ENCODE data around the gene TMEM121B. TPM values are rescaled to one million over a fixed set of nuclear protein-coding genes. Genes with fewer than 3 reads are reported as not detected.

Gene TMEM121B
- total RNA-seq, 1 experiment from 2014 or later = 8.1 TPM

DNA sequence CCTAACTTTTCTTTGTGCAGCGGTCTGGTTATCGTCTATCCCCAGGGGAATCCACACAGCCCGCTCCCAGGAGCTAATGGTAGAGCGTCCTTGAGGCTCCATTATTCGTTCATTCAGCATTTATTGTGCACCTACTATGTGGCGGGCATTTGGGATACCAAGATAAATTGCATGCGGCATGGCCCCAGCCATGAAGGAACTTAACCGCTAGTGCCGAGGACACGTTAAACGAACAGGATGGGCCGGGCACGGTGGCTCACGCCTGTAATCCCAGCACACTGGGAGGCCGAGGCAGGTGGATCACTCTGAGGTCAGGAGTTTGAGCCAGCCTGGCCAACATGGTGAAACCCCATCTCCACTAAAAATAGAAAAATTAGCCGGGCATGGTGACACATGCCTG lies 11.2 kb downstream of the TMEM121B start:
- no peak overlapping the region for H4K8ac ChIP-seq (replicated peaks; ENCODE audit: insufficient read length, low read depth, low read length)
- no peaks in the 10 kb centered on the region for H3K9me3 ChIP-seq (ENCODE audit: control insufficient read depth, low read depth, low read length)
- Mint-ChIP-seq H3K4me3 (no peak overlapping the region), H3K9me3 (no peaks in the 10 kb centered on the region; a peak in 1 of 5 replicates), H3K36me3 (ENCODE audit: insufficient read depth in 1 of 3, low read depth in 3 of 3) (peaks cover 2 to 9% (median 3%) of the 10 kb centered on the region in 3 experiments; a peak in 4 of 7 replicates), H3K4me1 (peaks cover 0 to 8% of the 10 kb centered on the region in 2 experiments; a peak in 3 of 4 replicates), H3K27ac (peak overlapping the region in 1 of 3 experiments; percentile 80; a peak in 1 of 7 replicates), H3K27me3 (ENCODE audit: low read depth) (no peaks in the 10 kb centered on the region)
- H2BK15ac ChIP-seq (ENCODE audit: low read depth, low read length) = no peak overlapping the region
- no CpG with 5 or more reads among the region's 16 CpGs for WGBS (ENCODE audit: extremely low coverage, insufficient read length, low lambda C conversion rate)
- no peak overlapping the region for H3K9ac ChIP-seq (ENCODE audit: extremely low read depth, insufficient read length, low read length)
- H2BK120ac ChIP-seq (ENCODE audit: low read depth, low read length, poor library complexity, severe bottlenecking) = no peak overlapping the region
- no peaks in the 10 kb centered on the region for H3K23me2 ChIP-seq (ENCODE audit: insufficient read length, low read depth, low read length, poor library complexity, severe bottlenecking)
- no peak overlapping the region for H2BK20ac ChIP-seq (ENCODE audit: low read depth, low read length, poor library complexity, severe bottlenecking)
- H3K79me1 ChIP-seq (ENCODE audit: insufficient read depth, low read depth, low read length, poor library complexity, severe bottlenecking) = no peaks in the 10 kb centered on the region
- no peak overlapping the region for H2BK5ac ChIP-seq (ENCODE audit: insufficient read length, low read length)
- no peaks in the 10 kb centered on the region for H3K79me2 ChIP-seq (ENCODE audit: insufficient read depth, low read length)
- no peak overlapping the region for H4K91ac ChIP-seq (ENCODE audit: insufficient read length, low read depth, low read length)
- no peak overlapping the region for H4K5ac ChIP-seq (ENCODE audit: insufficient read length, low read depth, low read length)
- no peak overlapping the region for H3K56ac ChIP-seq (ENCODE audit: insufficient read length, low read depth, low read length)
- no peak overlapping the region for H3K27ac ChIP-seq (ENCODE audit: insufficient read length, low read depth, low read length)
- H3K23ac ChIP-seq (ENCODE audit: insufficient read length, low read depth, low read length) = no peak overlapping the region
- no peak overlapping the region for H3K18ac ChIP-seq (ENCODE audit: insufficient read length, low read depth, low read length)
- no peaks in the 10 kb centered on the region for H3K27me3 ChIP-seq (ENCODE audit: insufficient read depth, low read length)
- TF ChIP-seq, protein P1, sequence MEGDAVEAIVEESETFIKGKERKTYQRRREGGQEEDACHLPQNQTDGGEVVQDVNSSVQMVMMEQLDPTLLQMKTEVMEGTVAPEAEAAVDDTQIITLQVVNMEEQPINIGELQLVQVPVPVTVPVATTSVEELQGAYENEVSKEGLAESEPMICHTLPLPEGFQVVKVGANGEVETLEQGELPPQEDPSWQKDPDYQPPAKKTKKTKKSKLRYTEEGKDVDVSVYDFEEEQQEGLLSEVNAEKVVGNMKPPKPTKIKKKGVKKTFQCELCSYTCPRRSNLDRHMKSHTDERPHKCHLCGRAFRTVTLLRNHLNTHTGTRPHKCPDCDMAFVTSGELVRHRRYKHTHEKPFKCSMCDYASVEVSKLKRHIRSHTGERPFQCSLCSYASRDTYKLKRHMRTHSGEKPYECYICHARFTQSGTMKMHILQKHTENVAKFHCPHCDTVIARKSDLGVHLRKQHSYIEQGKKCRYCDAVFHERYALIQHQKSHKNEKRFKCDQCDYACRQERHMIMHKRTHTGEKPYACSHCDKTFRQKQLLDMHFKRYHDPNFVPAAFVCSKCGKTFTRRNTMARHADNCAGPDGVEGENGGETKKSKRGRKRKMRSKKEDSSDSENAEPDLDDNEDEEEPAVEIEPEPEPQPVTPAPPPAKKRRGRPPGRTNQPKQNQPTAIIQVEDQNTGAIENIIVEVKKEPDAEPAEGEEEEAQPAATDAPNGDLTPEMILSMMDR (conservative IDR thresholded peaks at IDR 0.05) = no peak
- H3K14ac ChIP-seq (ENCODE audit: insufficient read depth, low read length) = no peak overlapping the region
- H3K4me2 ChIP-seq (ENCODE audit: insufficient read depth, insufficient read length, low read length) = no peak overlapping the region
- H2AK5ac ChIP-seq (ENCODE audit: insufficient read length, low read length) = no peak overlapping the region
- no peak for DNase-seq
- no peak overlapping the region for H2BK12ac ChIP-seq (ENCODE audit: insufficient read length, low read depth, low read length)
- no peak overlapping the region for H3K4ac ChIP-seq (ENCODE audit: low read depth, low read length)
- no peaks in the 10 kb centered on the region for H4K20me1 ChIP-seq (ENCODE audit: control insufficient read depth, insufficient read depth, insufficient read length)
- no peak overlapping the region for H3T11ph ChIP-seq (ENCODE audit: low read length)
- H2AFZ ChIP-seq (ENCODE audit: low read length) = no peak overlapping the region
- H3K4me1 ChIP-seq (ENCODE audit: insufficient read depth, low read length) = no peaks in the 10 kb centered on the region

Measured in H9 (cell line).